Measurements from ENCODE around the gene PGBD5.

- TF ChIP-seq, protein P1, sequence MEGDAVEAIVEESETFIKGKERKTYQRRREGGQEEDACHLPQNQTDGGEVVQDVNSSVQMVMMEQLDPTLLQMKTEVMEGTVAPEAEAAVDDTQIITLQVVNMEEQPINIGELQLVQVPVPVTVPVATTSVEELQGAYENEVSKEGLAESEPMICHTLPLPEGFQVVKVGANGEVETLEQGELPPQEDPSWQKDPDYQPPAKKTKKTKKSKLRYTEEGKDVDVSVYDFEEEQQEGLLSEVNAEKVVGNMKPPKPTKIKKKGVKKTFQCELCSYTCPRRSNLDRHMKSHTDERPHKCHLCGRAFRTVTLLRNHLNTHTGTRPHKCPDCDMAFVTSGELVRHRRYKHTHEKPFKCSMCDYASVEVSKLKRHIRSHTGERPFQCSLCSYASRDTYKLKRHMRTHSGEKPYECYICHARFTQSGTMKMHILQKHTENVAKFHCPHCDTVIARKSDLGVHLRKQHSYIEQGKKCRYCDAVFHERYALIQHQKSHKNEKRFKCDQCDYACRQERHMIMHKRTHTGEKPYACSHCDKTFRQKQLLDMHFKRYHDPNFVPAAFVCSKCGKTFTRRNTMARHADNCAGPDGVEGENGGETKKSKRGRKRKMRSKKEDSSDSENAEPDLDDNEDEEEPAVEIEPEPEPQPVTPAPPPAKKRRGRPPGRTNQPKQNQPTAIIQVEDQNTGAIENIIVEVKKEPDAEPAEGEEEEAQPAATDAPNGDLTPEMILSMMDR (IDR thresholded peaks at IDR 0.05), result no peak
- no peak for TF ChIP-seq ZFX (IDR thresholded peaks at IDR 0.05; ENCODE audit: borderline replicate concordance)
Measured at GRCh38 chr1:230309646-230310177, 116.4 kb downstream of the PGBD5 start.

Data from 22Rv1 (cell line).